Putamen (tissue), 1 donor: ENCODE measurements around the gene RPS6KB1.
"Not testable (repeated sequence)": the region's sequence is repeated elsewhere in the genome, so short reads cannot be mapped to it uniquely, and the experiment has no call there.

Experiments
- DNase-seq: peaks from one replicate; pipeline ENCODE4 v3.0.0-alpha.2; 2016; ENCODE audit warnings: low spot score

The RPS6KB1 gene

GRCh38 chr17:59892924-59893675 is at the start of gene RPS6KB1, which contains the start of gene TUBD1:
Gene RPS6KB1, plus strand, starts transcription at chr17:59893121. Its CDS starts 64 bp downstream, at chr17:59893185.
Gene TUBD1, minus strand, starts transcription at chr17:59892943. Its CDS starts 1,941 bp downstream, at chr17:59891002.
- DNase-seq, result peak; percentile 98

GRCh38 chr17:59844884-59845594 is 47.9 kb upstream of the RPS6KB1 start:
- DNase-seq, result no peak

- no peak for DNase-seq
These were observed 47.1 kb upstream of the RPS6KB1 start for GRCh38 chr17:59845595-59846393.

GRCh38 chr17:59846394-59847165 is 46.3 kb upstream of the RPS6KB1 start:
- no peak for DNase-seq

DNA sequence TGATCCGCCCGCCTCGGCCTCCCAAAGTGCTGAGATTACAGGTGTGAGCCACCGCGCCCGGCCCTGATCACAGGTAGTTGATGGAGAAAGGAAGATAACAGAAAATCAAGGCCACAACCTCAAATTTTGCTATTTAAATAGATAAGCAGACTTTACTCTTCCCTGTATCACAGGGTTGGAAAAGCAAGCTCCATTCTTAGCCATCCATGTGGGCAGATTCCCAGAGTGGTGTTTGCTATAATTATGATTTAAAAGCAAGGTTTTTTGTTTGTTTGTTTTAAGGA is 44.6 kb upstream of the RPS6KB1 start:
- DNase-seq, result no peak

- no peak for DNase-seq
These were observed 44.1 kb upstream of the RPS6KB1 start for GRCh38 chr17:59848778-59849177.

DNA sequence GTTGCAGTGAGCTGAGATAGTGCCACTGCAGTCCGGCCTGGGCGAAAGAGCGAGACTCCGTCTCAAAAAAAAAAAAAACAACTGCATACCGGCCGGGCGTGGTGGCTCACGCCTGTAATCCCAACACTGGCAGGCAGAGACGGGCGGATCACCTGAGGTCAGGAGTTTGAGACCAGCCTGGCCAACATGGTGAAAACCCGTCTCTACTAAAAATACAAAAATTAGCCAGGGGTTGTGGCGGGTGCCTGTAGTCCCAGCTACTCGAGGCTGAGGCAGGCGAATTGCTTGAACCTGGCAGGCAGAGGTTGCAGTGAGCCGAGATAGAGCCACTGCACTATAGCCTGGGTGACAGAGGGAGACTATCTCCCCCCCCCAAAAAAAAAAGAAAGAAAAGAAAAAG is 42.6 kb upstream of the RPS6KB1 start:
- DNase-seq, result not testable (repeated sequence)

GRCh38 chr17:59851439-59852375 is 41.2 kb upstream of the RPS6KB1 start:
- DNase-seq, result no peak

GRCh38 chr17:59852847-59853167 is 40.1 kb upstream of the RPS6KB1 start:
- DNase-seq, result not testable (repeated sequence)

- no peak for DNase-seq
These were observed 39.6 kb upstream of the RPS6KB1 start for GRCh38 chr17:59853168-59853918.

DNA sequence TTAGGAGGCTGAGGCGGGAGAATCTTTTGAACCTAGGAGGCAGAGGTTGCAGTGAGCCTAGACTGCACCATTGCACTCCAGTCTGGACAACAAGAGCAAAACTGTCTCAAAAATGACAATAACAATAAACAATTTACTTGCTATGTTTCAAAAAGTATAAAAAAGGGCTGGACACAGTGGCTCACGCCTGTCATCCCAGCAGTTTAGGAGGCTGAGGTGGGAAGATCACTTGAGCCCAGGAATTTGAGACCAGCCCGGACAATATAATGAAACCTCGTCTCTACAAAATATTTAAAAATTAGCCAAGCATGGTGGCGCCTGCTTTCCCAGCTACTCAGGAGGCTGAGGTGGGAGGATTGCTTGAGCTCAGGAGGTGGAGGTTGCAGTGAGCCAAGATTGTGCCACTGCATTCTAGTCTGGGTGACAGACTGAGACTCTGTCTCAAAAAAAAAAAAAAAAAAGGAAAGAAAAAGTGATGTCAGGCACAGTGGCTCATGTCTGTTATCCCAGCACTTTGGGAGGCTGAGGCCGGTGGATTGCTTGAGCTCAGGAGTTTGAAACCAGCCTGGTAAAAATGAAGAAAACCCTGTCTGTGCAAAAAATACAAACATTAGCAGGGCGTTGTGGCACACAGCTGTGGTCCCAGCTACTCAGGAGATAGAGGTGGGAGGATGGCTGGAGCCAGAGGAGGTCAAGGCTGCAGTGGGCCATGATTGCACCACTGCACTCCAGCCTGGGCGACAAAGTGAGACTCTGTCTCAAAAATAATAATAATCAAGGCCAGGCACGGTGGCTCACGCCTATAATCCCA is 38.8 kb upstream of the RPS6KB1 start:
- not testable (repeated sequence) for DNase-seq

- no peak for DNase-seq
These were observed 35.8 kb upstream of the RPS6KB1 start for GRCh38 chr17:59856859-59857794.

- DNase-seq, result no peak
These were observed 34.6 kb upstream of the RPS6KB1 start for GRCh38 chr17:59858167-59858816.

DNA sequence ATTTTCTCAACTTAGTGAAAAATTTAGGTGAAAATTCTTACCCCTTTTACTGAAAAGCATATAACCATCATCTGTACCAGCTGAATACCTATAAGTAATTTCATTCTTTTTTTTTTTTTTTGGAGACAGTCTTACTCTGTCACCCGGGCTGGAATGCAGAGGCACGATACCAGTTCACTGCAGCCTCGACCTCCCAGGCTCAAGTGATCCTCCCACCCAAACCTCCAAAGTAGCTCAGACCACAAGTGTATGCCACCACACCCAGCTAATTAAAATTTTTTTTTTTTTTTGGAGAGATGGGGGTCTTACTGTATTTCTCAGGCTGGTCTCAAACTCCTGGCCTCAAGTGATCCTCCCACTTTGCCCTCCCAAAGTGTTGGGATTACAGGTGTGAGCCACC is 34.0 kb upstream of the RPS6KB1 start:
- no peak for DNase-seq

DNA sequence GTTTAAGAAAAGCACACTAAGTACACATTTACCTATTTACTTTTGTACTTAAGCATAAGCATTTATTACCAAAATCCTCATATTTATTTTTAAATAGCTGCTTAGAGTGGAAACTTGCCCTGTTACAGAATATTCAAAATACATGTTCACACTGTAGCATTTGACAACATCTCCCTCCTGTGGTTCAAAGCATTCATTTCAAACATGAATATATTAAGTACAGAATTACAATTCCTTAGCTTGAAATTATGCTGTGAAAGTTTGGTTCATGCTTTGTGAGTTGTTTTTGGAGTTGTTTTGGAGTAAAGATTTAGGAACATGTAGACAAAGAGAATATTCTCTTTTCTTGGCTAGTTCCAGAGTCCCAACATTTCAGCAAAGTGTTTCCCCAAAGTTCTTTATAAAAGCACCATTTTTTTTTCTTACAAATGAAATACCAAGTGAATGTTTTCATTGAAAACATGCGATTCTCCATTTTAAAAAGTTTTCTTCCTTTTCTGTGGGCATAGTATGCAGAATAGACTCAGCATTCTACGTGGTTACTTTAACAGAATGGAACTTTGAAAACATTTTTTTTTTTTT is 33.4 kb upstream of the RPS6KB1 start:
- no peak for DNase-seq

GRCh38 chr17:59863616-59864015 is 29.3 kb upstream of the RPS6KB1 start:
- DNase-seq, result no peak

- no peak for DNase-seq
These were observed 23.0 kb upstream of the RPS6KB1 start for GRCh38 chr17:59869941-59870218.

GRCh38 chr17:59870482-59870881 is 22.4 kb upstream of the RPS6KB1 start:
- DNase-seq, result no peak
